ENCODE results near the gene COL4A2.

DNA sequence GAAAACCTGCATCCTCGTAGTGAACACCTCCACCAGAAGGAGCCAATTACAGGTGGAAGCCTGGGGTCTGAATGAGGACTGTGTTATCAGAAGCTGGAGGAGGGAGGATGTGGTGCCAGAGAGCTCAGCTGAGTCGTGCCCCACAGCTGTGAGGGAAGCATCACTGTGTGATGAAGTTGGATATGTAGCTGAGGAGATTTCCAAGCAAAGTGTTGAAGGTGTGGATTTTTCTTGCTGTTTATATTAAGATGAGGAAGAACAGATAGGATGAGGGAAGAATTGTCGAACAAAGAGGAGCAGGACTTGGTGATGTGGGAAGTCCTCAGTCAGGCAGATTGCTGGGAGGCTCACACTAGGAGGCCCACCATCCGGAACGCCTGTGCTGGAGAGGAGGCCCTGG is 250.0 kb downstream of the COL4A2 start:
- no peak for TF ChIP-seq EZH2 (IDR thresholded peaks at IDR 0.05; ENCODE audit: insufficient read depth, poor library complexity, severe bottlenecking)
- no peak for TF ChIP-seq EZH2phosphoT487 (IDR thresholded peaks at IDR 0.05; ENCODE audit: insufficient read depth, low read depth)
